ENCODE measurements around the gene LRP10.
A peak's percentile ranks its signal among the peaks of the same experiment; 100 is the strongest.

LRP10 gene

DNA sequence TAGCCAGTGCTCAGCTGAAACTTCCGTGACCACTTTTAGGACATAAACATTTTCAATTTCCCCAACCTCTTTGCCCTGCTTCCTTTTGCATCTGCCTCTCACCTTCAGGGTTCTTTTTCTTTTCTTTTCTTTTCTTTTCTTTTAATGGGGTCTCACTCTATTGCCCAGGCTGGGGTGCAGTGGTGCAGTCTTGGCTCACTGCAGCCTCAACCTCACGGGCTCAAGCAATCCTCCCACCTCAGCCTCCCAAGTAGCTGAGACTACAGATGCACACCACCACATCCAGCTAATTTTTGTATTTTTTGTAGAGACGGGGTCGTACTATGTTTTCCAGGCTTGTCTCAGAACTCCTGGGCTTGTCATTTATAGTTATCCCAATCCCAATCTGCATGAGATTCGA, 4.7 kb upstream of the LRP10 start:
- no peak for DNase-seq

DNA sequence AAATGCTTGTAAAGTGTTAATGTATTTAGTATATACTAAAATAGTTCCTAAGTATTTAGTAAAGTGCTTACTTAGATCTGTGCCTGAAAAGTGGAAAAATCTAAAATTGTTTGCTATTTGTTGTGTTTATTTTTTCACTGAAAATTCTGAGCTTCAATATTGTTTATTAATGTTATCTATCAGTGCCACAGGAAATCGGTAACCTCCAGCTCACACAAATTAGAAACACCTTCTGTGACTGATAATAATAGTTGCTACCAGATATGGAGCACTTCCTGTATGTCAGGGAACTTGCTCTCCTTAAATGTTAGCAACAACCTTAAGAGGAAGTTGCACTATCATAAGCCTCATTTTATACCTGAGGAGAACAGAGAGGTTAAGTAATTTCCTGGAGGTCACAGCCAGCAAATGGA, 723 bp upstream of the LRP10 start:
- no peak for DNase-seq

DNA sequence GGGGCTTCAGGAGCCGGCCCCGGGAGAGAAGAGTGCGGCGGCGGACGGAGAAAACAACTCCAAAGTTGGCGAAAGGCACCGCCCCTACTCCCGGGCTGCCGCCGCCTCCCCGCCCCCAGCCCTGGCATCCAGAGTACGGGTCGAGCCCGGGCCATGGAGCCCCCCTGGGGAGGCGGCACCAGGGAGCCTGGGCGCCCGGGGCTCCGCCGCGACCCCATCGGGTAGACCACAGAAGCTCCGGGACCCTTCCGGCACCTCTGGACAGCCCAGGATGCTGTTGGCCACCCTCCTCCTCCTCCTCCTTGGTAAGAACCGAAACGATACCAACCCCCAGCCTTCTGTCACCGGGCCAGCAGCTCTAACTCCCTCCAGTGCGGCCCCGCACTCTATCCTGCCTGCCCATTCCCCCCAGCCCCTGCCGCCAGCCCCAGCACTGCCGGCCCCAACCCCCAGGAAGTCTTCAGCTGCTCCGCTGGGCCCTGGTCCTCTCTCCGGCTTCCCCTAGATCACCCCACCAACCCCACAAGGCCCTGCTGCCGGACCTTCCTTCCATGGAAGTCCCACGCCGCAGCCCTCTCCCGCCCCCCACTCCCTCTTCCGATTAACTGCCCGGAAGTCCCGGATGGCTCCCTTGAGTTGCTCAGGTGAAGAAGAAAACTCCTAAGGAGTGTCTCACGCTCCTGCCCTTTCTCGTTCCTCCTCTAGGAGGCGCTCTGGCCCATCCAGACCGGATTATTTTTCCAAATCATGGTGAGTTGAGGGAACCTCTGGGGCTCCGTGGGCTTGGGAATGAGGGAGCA, 693 bp downstream of the LRP10 start:
- DNase-seq, result peak; percentile 82

DNA sequence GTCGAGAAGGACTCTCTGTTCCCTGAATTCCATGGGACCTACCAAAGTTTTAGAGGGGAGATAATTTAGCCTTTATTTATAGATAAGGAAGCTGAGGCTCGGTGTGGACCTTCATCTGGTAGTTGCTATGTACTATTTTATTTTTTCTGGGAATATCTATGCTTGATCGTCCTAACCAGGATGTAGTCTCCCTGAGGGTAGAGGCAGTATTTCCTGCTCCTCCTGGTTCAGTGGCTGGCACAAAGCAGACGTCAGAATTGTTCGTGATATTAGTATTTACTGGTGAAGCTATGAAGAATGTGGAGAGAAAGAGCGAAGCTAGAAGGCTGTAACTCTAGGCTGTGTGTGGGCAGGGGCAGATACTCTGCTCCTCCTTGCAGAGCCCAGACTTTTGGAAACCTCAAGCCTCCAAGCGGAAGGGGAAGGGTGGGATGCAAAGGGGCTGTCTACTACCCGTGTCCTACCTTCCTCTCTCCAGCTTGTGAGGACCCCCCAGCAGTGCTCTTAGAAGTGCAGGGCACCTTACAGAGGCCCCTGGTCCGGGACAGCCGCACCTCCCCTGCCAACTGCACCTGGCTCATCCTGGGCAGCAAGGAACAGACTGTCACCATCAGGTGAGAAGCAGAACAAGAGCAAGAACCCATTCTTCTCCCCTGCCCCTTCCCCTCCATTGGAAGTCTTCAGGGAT, 1.4 kb downstream of the LRP10 start:
- no peak for DNase-seq

DNA sequence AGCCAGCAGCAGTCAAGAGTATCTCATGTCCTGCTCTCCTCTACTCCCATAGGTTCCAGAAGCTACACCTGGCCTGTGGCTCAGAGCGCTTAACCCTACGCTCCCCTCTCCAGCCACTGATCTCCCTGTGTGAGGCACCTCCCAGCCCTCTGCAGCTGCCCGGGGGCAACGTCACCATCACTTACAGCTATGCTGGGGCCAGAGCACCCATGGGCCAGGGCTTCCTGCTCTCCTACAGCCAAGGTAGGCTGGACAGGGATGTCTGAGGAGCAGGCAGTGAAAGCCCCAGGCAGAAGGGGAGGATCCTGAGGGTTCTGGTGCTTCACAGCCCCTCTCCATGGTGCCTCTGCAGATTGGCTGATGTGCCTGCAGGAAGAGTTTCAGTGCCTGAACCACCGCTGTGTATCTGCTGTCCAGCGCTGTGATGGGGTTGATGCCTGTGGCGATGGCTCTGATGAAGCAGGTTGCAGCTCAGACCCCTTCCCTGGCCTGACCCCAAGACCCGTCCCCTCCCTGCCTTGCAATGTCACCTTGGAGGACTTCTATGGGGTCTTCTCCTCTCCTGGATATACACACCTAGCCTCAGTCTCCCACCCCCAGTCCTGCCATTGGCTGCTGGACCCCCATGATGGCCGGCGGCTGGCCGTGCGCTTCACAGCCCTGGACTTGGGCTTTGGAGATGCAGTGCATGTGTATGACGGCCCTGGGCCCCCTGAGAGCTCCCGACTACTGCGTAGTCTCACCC, 3.6 kb downstream of the LRP10 start:
- DNase-seq, result no peak

DNA sequence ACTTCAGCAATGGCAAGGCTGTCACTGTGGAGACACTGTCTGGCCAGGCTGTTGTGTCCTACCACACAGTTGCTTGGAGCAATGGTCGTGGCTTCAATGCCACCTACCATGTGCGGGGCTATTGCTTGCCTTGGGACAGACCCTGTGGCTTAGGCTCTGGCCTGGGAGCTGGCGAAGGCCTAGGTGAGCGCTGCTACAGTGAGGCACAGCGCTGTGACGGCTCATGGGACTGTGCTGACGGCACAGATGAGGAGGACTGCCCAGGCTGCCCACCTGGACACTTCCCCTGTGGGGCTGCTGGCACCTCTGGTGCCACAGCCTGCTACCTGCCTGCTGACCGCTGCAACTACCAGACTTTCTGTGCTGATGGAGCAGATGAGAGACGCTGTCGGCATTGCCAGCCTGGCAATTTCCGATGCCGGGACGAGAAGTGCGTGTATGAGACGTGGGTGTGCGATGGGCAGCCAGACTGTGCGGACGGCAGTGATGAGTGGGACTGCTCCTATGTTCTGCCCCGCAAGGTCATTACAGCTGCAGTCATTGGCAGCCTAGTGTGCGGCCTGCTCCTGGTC, 4.3 kb downstream of the LRP10 start:
- no peak for DNase-seq

DNA sequence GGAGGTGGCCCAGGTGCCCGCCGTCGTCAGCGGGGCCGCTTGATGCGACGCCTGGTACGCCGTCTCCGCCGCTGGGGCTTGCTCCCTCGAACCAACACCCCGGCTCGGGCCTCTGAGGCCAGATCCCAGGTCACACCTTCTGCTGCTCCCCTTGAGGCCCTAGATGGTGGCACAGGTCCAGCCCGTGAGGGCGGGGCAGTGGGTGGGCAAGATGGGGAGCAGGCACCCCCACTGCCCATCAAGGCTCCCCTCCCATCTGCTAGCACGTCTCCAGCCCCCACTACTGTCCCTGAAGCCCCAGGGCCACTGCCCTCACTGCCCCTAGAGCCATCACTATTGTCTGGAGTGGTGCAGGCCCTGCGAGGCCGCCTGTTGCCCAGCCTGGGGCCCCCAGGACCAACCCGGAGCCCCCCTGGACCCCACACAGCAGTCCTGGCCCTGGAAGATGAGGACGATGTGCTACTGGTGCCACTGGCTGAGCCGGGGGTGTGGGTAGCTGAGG, 5.5 kb downstream of the LRP10 start:
- no peak for DNase-seq

DNA sequence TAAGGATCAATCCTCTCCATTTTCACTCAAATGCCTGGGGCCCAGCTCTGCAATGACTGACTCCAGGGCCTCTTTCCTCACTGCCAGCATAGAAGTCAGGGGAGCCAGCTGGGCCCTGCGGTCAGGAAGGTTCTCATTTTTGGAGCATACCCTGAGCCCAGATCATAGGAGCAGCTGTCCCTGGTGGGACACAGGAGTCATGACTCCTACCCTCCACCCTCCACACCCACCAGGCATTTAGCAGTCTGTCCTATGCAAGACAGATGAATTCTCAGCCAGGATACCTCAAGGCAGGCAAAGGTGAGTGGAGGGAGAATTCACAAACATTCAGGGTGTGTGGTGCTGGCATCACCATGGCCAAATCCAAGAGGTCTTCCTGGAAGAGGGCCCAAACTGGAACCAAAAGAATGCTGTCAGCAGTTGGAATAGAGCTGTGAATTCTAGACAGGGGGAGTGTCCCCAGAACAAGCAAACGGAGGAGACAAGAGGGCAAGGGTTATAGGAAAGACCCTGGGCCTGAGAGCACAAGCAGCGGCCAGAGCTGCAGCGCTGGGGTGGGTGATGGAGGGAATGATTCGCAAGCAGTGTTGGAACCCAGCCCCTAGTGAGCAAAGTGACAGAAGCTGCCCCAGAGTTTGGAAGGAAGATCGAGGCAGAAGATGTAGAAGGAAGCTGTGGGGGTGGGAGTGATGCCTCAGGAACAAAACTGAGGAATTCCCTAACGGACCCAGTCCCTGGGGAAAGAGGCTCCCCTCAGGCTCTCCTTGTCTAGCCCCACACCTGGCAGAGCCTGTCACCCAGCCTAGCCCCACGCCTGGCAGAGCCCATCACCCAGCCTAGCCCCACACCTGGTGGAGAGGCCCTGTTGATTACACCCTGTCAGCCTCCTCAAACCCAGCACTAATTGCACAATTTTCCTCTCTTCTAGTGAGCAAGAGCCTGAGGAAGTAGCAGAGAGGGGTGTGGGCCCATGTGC, 7.0 kb downstream of the LRP10 start:
- no peak for DNase-seq

DNA sequence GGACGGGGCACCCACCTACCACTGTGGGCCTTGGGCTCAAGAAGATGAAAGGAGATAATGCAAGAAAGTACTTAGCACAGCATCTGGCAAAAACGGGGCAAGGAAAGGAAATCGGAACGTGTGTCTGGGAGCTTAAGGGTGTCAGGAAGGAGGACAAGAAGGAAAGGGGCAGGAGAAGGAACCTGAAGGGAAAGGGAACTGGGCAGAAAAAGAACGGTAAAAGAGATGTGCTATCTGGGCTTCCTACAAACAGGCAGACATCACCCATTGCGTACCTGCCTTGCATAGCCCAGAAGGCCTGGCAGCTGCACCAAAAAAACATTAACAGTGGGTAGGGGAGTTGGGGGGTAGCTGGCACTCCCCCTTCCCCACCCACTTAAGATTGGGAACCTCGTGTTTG, 10.5 kb downstream of the LRP10 start:
- no peak for DNase-seq

DNA sequence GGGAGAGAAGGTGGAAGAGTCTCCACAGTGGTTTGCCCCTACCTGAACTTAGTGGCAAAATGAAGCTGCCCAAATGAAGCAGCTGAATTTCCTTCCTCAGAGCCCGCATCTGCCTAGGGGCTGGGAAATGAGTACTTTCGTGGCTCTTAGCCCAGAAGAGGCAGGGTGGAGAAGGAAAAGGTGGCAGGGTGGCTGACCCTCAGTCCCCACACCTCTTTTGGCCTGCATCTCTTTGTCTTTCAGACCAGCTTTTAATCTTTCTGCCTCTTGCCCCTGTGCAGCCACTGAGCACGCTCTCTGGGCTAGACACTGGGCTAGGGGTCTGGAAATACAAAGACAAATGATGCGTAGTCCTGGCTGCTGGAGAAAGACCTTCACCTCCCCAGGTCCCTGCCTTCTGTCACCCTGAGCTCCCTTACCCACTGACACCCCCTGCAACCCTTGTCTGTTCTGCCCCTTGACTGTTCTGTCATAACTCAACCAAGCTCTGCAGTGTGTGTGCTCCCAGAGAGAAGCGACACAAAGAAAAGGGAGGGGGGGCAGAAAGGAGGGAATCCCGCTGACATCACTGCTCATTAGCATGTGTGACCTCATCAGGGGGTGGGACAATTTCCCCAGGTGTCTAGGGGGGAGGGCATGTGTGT, 11.1 kb downstream of the LRP10 start:
- DNase-seq, result peak; percentile 63

DNA sequence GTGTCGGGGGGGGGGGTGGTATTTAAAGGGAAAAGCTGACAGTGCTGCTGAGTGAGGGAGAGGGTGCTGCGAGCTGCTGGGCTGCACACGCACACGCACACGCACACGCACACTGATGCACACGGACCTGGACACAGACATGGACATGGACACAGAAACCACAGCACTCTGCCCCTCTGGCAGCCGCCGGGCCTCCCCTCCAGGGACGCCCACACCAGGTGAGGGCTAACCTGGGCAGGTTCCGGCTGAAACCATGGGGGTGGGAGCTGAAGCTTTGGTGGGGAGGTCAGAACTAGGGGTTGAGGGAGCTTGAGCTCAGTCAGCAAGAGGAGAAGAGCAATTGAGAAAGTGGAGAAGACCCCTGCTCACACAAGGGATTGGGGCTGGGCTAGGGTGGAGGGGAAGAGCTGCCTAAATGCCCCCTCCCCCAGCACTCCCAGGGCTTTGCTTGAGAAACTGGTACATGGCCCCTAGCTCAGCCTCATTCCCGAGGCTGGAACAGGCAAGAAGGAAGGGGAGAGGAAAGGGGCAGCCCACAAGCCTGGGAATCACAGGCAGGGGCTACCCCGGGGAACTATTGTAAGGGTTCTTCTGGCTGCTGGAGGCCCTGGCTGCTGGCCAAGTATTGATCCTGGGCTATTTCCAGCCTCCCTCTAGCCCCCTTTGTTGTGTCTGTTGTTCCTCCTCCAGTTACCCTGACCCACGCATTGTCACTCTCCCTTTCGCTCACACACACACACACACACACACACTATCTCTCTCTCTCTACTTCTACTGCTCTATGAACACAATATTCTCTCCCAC, 11.8 kb downstream of the LRP10 start, which contains the start of gene REM2:
Gene REM2, plus strand, starts transcription at position 50 of the 804 bp plus-strand sequence. Its CDS starts 66 bp downstream, at position 116.
- no peak for DNase-seq

DNA sequence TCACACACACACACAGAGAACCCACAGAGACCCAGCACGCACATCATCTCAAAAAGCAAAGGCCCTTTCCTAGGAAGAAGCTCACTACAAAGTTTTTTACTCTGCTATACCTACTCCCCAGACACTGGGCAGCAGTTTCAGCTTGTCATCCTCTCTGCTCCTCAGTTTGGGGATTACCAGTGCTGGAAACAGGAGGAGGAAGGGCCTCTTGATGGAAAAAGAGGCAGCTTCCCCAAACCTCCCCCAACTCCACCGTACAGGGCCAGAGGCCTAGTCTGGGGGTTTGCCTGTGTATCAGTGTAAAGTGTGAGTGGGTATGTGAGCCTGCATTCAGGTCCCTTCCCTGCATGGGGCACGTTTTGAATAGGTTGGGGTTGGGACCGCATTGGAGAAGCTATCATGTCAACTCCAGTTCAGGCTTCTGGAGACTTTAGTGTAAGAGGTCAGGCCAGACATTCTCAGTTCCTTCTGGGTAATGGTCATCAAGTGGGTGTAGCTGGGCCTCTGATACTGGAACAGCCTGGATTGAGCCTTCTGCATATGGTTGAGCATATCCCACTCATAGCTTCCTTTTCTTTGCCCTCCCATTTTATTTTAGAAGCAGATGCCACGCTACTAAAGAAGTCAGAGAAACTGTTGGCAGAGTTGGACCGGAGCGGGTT, 12.7 kb downstream of the LRP10 start:
- no peak for DNase-seq

DNA sequence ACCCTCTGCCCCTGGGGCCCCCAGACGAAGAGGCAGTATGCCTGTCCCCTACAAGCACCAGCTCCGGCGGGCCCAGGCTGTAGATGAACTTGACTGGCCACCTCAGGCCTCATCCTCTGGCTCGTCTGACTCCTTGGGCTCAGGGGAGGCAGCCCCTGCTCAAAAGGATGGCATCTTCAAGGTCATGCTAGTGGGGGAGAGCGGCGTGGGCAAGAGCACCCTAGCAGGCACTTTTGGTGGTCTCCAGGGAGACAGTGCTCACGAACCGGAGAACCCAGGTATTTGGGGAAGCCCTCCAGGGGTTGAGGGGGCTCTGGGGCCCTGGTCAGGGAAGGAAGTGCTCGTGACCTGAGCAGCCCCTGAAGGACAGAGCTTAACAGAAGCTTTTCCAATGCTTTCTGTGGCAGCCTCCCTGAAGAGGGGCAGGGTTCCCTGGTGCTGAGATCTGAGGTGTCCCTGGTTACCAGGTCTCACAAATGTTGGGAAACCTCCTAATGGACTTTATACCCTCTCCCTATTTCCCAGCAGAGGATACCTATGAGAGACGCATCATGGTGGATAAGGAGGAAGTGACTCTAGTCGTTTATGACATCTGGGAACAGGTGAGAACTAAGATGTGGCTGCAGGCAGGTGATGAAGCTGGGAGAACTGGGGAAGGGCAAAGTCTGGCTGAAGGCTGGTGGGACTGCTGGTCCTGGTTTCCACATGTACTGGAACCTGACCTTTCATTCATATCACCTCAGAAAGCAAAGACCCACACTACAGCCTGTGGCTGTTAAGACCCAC, 13.4 kb downstream of the LRP10 start:
- DNase-seq, result no peak

DNA sequence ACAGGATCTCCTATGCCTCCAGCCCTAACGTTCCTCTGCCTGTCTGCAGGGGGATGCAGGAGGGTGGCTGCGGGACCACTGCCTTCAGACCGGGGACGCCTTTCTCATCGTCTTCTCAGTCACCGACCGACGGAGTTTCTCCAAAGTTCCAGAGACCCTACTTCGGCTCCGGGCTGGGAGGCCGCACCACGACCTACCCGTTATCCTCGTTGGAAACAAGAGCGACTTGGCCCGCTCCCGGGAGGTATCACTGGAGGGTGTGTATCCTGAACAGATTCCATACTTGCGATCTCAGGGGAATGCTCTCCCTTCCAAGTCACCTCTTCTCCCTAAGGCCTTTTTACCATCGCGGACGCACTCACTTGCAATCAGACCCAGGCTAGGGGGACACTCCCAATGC, 14.4 kb downstream of the LRP10 start:
- no peak for DNase-seq

DNA sequence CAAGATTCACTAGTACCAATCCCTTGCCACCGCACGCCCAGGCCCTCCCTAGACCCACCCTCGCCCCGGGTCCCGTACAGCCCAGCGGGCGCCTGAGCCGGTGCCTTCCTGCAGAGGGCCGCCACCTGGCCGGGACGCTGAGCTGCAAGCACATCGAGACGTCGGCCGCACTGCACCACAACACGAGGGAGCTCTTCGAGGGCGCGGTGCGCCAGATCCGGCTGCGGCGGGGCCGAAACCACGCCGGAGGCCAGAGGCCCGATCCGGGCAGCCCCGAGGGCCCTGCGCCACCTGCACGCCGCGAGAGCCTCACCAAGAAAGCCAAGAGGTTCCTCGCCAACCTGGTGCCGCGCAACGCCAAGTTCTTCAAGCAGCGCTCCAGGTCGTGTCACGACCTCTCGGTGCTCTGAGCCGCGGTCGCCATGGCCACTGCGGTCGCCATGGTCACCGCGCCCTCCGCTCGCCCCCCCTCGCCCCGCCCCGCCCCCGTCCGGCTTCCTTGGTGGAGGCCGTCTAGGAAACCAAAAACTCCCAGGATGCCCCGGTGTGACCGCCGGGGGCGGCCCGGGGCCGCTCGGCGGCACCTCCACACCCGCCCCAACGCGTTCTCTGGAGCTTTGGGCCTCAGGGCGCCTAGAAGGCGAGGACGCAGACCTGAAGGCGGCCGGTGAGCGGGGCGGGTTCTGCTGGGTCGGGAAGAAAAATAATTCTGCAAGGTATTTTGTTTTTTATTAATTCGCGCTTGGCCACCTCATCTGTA, 15.1 kb downstream of the LRP10 start:
- DNase-seq, result peak; percentile 90

DNA sequence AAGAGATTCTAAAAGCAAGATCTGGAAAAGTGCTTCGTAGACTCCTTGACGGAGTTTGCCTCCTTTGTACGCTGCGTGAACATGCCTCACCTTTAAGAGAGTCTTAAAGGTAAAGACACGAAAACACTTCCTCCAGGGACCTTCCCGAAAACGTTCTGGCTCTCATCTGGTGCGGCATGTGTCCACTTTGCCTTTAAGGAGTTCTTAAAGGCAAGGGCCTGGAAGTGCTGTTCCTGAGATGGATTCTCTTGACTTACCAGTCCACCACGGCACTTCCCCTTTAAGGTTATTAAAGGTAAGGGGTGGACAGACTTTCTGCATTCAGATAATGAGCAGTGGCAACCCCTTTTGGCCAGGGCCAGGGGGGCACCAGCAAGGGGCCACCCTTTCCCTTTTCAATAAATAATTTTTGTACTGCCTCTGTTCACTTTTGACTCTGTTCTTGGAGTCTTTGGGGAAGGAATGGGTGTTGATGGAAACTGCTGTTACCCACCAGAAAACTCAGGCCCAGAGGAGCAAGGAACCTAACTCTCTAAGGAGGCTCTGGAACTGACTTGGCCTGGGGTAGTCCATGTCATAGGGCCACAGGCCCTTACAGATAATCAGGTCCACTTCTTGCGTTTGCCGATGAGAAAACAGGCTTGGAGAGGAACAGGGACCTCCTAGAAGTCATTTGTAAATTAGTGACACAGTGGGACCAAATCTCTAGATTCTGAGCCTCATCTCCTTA, 15.9 kb downstream of the LRP10 start:
- peak; percentile 52 for DNase-seq

DNA sequence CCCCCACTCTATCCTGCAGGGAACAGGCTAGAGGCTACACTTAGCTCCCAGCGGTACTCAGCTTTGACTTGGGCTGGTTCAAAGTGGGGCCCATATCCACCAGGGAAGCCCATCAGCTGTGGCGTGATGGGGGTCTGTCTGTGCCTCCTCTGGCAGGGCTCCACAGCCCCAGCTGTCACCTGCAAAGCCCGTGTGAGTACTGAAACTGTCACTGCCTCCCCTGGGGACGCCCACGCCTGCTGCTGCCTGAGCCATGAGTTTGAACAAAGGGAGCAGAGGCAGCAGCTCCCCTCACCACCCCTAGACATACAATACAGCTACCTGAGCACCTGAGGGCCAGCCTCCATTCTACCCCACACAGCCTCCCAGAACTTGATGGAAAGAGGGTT, 16.4 kb downstream of the LRP10 start:
- DNase-seq, result peak; percentile 56

DNA sequence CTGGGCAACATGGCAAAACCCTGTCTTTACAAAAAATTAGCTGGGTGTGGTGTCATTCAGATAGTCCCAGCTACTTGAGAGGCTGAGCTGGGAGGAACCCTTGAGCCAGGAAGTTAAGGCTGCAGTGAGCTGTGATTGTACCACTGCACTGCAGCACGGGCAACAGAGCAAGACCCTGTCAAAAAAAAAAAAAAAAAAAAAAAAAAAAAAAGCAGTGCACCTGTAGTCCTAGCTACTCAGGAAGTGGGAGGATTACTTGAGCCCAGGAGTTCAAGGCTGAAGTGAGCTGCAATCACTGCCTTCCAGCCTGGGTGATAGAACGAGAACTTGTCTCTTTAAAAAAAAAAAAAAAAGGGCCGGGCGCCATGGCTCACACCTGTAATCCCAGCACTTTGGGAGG, 17.1 kb downstream of the LRP10 start:
- peak; percentile 55 for DNase-seq
